Anterior cingulate cortex (tissue), 58 donors: Measurements from ENCODE around the gene ECHDC3.

Experiments used
- DNase-seq, 58 donors: peaks; one replicate each; lab custom pipeline; 2025; lab: John Stamatoyannopoulos, UW

Gene ECHDC3

DNA sequence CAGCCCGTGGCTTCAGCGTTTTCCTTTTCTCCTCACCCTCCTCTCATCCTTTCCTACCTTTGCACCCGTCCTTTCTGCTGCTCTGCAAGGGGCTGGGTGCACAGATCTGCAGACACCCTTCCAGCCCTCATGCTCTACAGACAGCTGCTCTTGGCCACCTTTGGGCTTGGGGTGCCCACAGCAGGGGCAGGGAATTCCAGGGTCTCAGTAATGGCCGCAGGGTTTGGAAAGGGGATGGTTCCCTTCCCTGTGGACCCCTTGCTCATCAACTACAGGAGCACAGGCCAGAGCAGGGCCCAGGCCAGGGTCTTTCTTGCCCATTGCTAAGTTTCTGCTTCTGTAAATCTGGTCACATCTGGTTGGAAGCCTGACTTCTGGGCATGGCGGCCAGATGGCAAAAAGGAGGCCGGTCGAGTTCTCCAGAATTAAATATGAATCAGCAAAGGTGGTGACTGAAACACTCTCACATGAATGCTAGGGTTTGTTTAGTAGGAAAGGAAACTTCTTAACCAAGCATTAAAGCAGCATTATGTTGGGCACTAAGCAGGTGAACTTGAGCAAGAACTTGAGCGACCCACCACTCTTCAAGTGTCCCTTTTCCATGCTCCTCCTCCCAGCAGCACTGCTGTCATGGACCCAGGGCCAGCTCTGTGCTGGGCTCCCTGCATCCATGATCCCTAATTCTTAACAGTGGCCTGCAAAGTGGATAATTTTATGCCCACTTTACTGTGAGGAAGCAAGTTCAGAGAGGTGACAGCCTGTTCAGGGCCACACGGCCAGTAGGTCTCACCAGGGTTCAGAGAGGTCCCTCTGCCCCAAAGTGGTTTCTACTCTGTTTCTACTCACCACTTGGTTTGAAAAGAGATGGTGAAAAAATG, 1.5 kb downstream of the ECHDC3 start:
- DNase-seq, result no peak

DNA sequence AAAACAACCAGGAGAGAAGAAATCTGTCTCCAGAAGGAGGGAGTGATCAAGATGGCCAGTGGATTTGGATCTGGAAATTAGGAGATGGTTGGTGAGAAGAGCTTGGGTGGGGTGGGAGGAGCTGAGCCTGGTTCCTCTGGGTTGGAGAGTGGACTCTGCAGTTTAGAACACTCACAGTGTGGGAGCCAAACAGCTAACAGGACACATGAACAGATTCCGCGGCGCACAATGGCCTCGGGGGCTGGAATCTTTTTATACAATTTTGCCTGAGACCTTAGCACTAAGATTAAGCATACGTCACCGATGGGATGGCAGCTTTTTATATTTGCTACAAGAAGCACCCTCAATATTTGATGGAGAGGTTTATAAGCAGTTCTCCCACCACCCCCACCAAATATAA, 2.9 kb downstream of the ECHDC3 start:
- DNase-seq, result no peak

DNA sequence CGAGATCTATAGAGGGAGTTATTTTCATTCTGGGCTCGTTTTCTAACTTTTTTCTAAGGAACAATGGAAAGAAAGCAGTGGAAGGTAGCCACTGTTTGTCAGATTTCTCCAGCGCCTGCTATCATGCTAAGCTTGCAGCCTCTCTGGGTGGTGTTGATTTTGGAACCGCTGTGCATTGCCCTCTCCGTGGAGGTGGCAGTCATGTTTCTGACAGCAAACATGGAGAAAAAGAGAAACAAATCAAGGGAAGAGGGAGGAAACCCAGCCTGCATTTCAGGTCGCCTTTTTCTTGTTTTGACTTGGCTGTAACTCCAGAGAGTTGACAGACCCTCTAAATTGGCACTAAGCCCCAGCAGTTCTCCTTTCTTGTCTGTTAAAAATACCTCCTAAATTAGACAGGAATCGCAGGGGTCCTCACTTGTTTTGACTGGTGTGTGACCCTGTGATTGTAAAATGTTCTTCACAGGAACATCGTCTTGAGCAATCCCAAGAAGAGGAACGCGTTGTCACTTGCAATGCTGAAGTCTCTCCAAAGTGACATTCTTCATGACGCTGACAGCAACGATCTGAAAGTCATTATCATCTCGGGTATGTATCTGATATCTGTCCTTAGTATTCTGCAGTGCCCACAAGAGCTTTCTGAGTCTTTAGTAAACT, 4.8 kb downstream of the ECHDC3 start:
- no peak for DNase-seq

DNA sequence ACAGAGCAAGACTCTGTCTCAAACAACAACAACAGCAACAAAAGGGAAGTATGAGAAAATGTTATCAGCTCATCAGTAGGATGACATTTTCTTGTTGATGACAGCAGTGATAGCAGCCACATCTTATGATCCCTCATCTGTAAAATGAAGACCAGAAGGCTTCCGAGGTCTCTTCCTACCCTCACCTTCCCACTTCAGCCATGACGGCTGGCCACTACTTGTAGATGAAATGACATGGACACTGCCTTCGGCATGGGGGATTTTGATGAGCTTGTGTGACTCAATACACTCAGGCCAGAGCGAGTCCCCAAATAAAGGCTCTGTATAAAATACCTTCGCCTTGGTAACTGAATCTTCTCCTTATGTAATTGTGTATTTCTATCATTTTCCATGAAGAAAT, 6.7 kb downstream of the ECHDC3 start:
- DNase-seq, result no peak

DNA sequence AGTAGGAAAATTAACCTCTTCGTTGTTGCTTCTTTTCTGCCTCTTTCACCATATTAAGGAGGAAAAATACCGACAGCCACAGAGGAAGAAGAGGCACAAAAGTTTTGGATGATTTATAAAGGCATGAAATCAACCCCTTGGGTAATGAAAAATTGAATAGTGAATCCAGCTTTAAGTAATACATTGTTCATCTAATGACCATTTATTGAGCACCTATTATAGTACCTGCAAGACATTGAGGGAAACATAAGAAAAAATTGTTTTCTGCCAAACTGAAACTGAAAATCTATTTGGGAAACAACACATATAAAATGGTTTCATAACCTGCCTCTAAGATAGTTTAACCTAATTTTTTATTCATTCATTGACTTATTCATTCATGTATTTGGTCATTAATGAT, 8.2 kb downstream of the ECHDC3 start:
- no peak for DNase-seq

DNA sequence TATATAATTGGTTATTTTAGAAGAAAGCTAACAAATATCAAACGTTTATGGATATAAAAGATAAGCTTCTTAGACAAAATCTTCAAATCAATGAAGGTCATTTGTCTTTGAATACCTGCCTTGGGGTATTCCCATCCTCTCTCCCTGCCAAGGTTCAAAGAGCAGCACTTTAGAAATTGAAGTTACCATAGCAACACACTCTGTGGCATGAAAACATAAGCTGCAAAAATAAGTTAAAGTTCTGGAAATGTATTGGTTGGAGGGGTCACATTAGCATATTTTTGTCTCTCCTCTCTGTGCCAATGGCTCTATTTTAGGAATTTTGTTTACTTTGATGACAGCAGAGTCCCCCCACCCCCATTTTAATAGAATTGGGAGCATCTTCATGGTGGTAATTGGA, 12.0 kb downstream of the ECHDC3 start:
- no peak for DNase-seq

DNA sequence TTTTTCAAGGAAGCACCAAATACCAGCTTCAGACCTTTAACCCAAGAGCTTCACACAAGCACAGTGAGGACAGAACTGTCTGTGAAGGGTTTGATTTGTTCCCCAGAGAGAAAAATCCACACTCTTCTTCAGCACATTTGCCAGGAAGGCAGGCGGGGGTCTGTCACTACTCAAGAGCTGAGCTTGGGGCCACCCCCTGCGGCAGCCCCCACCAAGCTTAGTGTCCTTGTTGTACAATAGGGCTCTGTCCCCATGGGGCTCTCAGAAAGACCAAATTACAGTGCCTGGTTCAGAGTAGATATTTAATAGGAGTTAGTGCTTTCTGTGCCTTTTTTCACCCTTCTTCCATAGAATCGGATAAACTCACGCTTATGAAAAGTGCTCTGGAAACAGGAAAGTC, 12.4 kb downstream of the ECHDC3 start:
- DNase-seq, result no peak

DNA sequence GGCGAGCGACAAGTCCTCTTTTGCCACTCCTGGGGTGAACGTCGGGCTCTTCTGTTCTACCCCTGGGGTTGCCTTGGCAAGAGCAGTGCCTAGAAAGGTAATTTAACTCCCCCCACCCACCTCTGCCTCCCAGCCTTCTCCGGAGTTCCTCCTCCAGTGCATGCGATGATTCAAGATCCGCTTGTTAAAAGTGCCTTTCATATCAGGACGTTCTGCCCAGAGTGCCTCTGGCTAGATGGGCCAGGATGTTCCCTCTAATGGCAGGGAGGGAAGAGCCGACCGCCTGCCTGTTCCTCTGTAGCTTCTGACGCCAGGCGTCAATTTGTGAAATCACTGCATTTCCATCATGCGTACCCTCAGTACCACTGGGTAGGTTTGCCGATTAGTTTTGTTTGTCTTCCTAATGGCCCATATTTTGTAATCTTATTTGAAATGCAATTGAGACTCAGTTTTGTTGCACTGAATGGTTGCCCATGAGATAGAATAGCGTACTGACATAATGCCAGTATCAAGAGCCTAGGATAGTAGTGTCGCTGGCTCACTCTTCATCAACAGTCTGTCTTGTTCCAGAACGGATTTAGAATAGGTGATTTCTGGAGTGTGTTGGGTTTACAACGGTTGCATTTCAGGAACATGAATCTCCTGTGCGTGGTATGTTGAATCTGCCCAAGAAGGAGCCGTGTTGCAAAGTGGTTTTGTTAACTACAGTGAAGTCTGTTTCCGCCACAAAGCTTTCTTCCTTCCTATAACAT, 13.5 kb downstream of the ECHDC3 start:
- no peak for DNase-seq

DNA sequence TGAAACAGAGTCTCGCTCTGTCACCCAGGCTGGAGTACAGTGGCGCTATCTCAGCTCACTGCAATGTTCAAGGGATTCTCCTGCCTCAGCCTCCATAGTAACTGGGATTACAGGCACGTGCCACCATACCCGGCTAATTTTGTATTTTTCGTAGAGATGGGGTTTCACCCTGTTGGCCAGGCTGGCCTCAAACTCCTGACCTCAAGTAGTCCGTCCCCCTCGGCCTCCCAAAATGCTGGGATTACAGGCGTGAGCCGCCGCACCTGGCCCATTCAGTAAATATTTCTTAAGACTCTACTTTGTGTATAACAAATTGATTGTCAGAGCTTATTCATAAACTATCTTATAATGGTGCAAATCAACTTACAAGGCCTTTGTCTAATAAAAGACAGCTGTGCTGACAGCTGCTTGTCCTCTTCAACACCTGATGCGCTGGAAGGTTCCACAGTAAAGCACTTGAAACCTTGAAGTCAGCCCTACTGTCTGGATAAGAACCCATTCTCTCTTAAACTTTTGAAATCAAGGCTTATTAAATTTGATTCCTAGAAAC, 14.7 kb downstream of the ECHDC3 start:
- no peak for DNase-seq

DNA sequence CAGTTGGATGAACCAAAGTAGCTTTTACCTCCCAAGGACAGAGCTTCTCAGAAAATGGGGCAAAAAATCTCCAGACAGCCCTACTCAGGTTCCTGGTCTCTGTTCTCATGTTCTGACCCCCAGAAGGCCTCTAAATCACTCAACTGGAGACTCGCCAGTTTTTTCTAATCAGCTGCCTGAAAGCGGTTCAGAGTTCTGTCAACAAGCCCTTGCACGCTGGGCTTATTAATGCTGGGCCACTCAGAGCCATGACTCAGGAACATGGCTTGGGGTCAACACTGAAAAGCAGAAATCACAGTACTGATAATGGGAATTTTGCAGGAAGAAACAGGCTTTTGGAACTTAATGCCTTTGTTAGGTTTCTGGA, 15.3 kb downstream of the ECHDC3 start:
- peak in 2 of 58 donors; percentile 24 to 29 for DNase-seq

DNA sequence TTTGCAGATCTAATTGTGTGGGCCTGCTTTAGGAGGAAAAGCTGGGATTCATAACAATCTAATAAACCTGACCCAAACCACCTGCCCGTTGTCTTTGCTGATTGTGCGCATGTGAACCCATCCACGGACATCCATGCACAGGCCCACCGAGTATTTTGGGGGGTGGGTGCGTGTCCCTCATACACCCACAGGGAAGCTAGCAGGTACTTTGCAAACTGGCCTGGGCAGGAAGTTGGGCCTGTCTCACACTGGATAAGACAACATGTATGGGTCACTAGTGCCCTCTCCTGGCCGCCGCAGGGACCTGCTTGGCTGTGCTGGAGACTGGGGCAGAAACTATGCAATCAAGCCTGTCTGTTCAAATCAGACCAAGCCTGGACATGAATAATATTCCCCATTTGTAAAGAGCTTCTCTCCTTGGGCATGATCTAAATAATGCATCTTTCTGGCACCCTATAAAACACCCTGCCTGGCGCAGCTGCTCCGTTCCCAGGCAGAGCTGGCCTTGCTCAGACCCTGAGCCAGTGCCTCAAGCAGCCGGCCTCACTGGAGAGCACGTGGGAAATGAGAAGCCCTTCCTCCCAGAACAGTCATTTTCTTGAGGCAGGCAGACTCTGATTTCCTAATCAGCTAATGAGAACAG, 15.8 kb downstream of the ECHDC3 start:
- peak in 56 of 58 donors; percentile 16 to 91 (median 72) for DNase-seq

DNA sequence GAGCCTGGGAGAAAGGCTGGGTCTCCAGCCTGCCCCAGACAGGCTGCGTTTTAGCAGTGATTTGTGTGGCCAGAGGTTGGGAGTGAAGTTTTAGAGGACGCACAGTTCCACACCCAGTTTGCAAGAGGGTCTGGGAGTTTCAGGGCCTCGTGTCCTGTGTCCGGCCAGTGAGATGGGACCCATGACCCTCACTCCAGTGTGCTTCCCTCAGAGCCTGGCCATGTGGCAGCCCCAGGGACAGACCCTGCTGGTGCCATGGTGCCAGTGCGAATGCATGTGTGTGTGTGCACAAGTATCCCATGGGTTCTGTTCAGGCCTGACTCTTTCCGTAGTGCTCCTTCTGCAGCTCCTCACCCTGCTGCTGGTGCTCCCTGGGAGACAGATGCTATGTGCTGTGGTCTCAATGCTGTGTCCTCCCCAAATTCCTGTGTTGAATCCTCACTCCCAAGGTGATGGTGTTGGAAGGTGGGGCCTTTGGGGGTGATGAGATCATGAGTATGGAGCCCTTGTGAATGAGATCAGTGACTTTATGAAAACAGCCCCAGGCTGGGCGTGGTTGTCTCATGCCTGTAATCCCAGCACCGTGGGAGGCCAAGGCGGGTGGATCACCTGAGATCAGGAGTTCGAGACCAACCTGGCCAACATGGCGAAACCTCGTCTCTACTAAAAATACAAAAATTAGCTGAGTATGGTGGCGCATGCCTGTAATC, 16.5 kb downstream of the ECHDC3 start:
- DNase-seq, result no peak

DNA sequence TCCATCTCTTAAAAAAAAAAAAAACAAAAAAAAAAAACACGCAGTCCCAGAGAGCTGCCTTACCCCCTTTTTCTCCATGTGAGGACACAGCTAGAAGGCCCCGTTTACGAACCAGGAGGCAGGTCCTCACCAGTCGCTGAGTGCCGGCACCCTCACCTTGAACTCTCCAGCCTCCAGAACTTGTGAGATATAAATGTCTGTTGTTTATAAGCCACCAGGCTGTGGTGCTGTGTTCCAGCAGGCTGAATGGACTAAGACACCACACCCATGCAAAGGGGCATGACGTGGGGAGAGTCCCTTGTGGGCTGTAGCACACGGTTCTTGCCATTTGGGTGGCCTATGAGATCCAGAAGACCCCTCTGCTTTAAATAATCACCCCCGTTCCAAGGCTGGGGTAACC, 17.2 kb downstream of the ECHDC3 start:
- DNase-seq, result no peak

DNA sequence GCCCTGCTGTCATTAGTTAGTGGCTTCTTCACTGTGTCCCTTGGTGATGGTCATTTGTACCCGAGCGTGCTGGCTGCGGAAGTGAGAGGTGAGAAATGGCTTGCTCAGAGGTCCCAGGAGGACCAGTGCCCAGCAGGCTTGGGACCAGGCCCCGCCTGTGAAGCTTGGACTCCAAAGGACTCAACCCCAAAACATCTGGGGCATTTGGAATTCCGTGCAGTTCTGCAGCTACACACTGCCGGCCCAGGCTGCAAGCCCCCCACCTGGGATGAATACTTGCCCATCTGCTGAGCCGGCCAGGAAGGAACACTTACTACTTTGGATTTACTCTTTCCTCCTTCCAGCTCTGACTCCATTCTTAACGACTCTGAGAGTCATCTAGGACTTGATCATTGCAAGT, 18.0 kb downstream of the ECHDC3 start:
- no peak for DNase-seq

DNA sequence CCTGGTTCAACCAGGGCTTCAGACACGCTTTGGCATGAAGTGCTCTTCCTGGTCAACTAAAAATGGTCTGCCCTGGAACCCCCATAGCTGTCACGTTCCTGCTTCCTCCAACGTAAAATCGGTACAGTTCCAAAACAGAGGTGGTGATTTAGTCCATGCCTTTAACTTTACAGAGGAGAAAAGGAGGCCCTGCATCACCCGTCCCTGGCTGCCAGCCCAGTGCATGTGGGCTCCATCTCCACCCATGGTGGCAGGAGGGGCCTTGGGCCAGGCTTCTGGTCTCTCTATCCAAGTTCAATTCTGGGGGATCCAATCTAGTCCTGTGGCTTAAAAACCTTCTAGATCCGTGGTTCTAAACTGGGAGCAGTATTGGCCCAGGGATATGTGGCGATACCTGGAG, 18.7 kb downstream of the ECHDC3 start:
- DNase-seq, result no peak

DNA sequence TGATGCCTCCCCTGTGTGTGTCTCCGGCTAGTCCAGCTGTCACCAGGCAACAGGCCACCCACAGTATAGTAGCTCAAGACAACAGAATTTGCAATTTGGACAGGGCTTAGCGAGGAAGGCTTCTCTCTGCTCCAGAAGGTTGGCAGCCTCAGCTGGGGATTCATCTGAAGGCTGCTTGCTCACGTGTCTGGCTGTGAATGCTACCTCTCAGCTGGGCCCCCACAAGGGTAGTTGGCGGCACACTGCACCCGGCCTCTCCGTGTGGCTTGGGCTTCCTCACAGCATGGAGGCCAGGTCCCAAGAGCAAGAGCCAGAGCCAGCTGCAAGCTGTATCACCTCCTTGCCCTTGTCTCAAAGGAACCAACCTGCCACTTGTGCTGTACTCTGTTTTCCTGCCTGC, 19.2 kb downstream of the ECHDC3 start:
- DNase-seq, result peak in 9 of 58 donors; percentile 5 to 35 (median 16)

DNA sequence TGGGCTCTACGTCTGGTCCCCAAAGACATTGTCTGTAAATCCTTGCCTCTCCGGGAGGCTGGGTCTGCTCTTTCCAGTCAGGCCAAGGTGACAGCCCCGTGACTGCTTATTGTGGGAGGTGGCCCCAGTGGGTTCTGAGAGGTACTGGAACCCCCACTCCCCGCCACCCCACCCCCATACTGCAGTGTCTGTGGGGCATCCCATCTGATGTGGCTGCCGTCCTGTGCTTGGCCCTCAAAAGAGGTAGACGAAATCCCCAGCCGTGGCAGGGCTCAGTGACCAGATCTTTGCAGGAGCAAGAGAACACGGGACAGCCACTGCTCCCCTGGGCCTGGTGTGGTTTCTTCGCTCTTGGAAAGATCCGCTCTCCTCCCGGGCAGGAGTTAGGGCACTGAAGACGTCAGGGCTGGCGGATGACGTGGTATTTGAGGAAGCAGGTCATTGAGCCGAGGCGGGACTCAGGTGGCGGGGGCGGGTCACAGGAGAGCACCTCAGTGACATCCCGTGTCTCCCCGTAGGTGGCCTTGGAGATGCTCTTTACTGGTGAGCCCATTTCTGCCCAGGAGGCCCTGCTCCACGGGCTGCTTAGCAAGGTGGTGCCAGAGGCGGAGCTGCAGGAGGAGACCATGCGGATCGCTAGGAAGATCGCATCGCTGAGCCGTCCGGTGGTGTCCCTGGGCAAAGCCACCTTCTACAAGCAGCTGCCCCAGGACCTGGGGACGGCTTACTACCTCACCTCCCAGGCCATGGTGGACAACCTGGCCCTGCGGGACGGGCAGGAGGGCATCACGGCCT, 20.7 kb downstream of the ECHDC3 start:
- no peak for DNase-seq

DNA sequence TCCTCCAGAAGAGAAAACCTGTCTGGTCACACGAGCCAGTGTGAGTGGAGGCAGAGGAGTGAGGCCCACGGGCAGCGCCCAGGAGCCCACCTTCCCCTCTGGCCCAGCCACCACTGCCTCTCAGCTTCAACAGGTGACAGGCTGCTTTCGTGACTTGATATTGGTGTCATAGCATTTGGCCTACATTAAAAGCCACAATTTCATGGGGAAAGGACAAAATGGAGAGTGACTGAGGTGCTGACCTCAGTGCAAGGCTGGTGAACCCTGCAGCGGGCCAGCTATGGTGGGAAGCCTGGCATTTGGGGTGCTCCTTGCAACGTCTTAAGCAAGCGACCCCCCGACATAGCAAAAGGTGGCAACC, 21.3 kb downstream of the ECHDC3 start:
- DNase-seq, result no peak

DNA sequence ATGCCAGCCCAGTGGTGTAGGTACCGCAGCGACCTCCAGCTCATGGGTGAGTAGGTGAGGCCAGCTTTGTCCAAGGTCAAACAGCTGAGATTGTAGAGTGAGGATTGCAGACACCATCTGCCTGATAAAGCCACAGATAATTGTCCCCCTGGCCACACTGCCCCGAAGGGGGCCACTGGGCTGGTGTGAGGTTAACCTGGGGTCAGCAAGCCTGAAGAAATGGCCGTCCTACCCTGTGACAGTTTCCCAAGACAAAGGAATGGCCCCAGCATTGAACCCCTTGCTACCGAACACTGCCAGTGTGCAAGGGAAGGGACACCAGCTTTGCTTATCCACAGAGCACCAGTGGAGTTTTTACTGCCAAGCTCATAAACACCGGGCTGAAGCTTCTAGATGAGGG, 23.0 kb downstream of the ECHDC3 start:
- DNase-seq, result no peak
